GM23338 (cell line): Measurements from ENCODE around the gene IGDCC3. TPM values are rescaled to one million over a fixed set of nuclear protein-coding genes. Genes with fewer than 3 reads are reported as not detected.
"Not testable (repeated sequence)": the region's sequence is repeated elsewhere in the genome, so short reads cannot be mapped to it uniquely, and the experiment has no call there.

Experiments used
- ATAC-seq: fragments of 200-7000 bp; cut with Tn5 transposase; 3 replicates; pipeline ENCODE4 v1.9.1; 2020
- DNase-seq: peaks from one replicate; pipeline ENCODE4 v3.0.0-alpha.2; 2015; ENCODE audit warnings: low spot score
- H2AFZ ChIP-seq: fragments of 200-600 bp; sonication (generic); 2 replicates; pipeline ENCODE4 v1.8.0; 2016; ENCODE audit warnings: antibody characterized with exemption, mild to moderate bottlenecking, moderate library complexity
- H3F3A ChIP-seq: fragments of 200-600 bp; sonication (generic); replicated peaks from 2 replicates; pipeline ENCODE4 v1.8.0; 2017; ENCODE audit warnings: antibody characterized with exemption, mixed run types, low read depth
- H3K27ac ChIP-seq: fragments of 200-600 bp; sonication (generic); 2 replicates; pipeline ENCODE4 v1.6.1; 2016; ENCODE audit warnings: low read depth
- H3K27me3 ChIP-seq: fragments of 200-600 bp; sonication (generic); 2 replicates; pipeline ENCODE4 v1.8.0; 2016; ENCODE audit warnings: mild to moderate bottlenecking, mixed run types, moderate library complexity; ENCODE audit not compliant: insufficient read depth
- H3K36me3 ChIP-seq: fragments of 200-600 bp; sonication (generic); 2 replicates; pipeline ENCODE4 v1.8.0; 2016; ENCODE audit warnings: mild to moderate bottlenecking; ENCODE audit not compliant: insufficient read depth
- H3K4me1 ChIP-seq: fragments of 200-600 bp; sonication (generic); 2 replicates; pipeline ENCODE4 v1.8.0; 2016; ENCODE audit warnings: mild to moderate bottlenecking, moderate library complexity; ENCODE audit not compliant: insufficient read depth
- H3K4me2 ChIP-seq: fragments of 200-600 bp; sonication (generic); 2 replicates; pipeline ENCODE4 v1.7.1; 2017; ENCODE audit warnings: mixed run types
- H3K4me3 ChIP-seq: fragments of 200-600 bp; sonication (generic); 2 replicates; pipeline ENCODE4 v1.6.1; 2016; ENCODE audit warnings: mixed run types
- H3K79me2 ChIP-seq: fragments of 200-600 bp; sonication (generic); replicated peaks from 2 replicates; pipeline ENCODE4 v1.8.0; 2017; ENCODE audit warnings: mild to moderate bottlenecking; ENCODE audit not compliant: insufficient read depth
- H3K9me2 ChIP-seq: fragments of 200-600 bp; sonication (generic); 2 replicates; pipeline ENCODE4 v1.8.0; 2017; ENCODE audit not compliant: insufficient read depth
- H4K20me1 ChIP-seq: fragments of 200-600 bp; sonication (generic); replicated peaks from 2 replicates; pipeline ENCODE4 v1.8.0; 2017; ENCODE audit warnings: mild to moderate bottlenecking; ENCODE audit not compliant: insufficient read depth
- H3K27ac Mint-ChIP-seq: 2 replicates; pipeline ENCODE4 v1.8.0; 2020; ENCODE audit warnings: inconsistent platforms, mild to moderate bottlenecking, moderate library complexity, mixed read lengths
- H3K27me3 Mint-ChIP-seq: 3 replicates; pipeline ENCODE4 v1.8.0; 2022; ENCODE audit warnings: low read depth, mild to moderate bottlenecking, moderate library complexity, mixed read lengths, inconsistent platforms; ENCODE audit not compliant: insufficient read depth, poor library complexity
- H3K36me3 Mint-ChIP-seq: 3 replicates; pipeline ENCODE4 v1.8.0; 2021; ENCODE audit warnings: low read depth, mild to moderate bottlenecking, inconsistent platforms, moderate library complexity, mixed read lengths
- H3K4me1 Mint-ChIP-seq: 3 replicates; pipeline ENCODE4 v1.8.0; 2020; ENCODE audit warnings: mild to moderate bottlenecking, inconsistent platforms, mixed read lengths
- H3K4me3 Mint-ChIP-seq: 3 replicates; pipeline ENCODE4 v1.8.0; 2021; ENCODE audit warnings: moderate library complexity, mild to moderate bottlenecking, inconsistent platforms, mixed read lengths
- H3K9me3 Mint-ChIP-seq: 3 replicates; pipeline ENCODE4 v1.8.0; 2020; ENCODE audit warnings: moderate library complexity, mild to moderate bottlenecking, inconsistent platforms, mixed read lengths
- EZH2 ChIP-seq: fragments of 200-600 bp; sonication (generic); IDR thresholded peaks from one replicate; pipeline ENCODE4 v1.8.0; 2017; ENCODE audit warnings: antibody characterized with exemption, mild to moderate bottlenecking, low read depth; ENCODE audit not compliant: unreplicated experiment
- EZH2phosphoT487 ChIP-seq: fragments of 200-600 bp; sonication (generic); IDR thresholded peaks from one replicate; pipeline ENCODE4 v1.8.1; 2018; ENCODE audit warnings: antibody characterized with exemption; ENCODE audit not compliant: unreplicated experiment
- POLR2AphosphoS5 ChIP-seq: IDR thresholded peaks from 2 replicates; pipeline ENCODE4 v1.6.1; 2016; ENCODE audit warnings: antibody characterized with exemption, low read depth
- polyA plus RNA-seq: library from polyadenylated mRNA; unstranded; fragments of >200 nt; fragmentation: Nextera tagmentation; extraction: Ambion mirVana; gene quantifications from 2 replicates; pipeline ENCODE4 v1.2.1, GENCODE V29; 2016
- total RNA-seq: library from RNA; depleted of rRNA; stranded (reverse); fragments of >200 nt; shearing (Covaris generic); gene quantifications from 2 replicates; pipeline ENCODE4 v1.2.3, GENCODE V29; 2014
- TF ChIP-seq, protein P1 (sequence below), 2 experiments: fragments of 200-600 bp in 1 of 2; sonication (generic) in 1 of 2; conservative IDR thresholded peaks; 2 replicates each; pipeline versions ENCODE4 v1.5.1 to v1.6.1; 2016 to 2017; ENCODE audit warnings: antibody characterized with exemption in 2 of 2, low read depth in 2 of 2, mild to moderate bottlenecking in 2 of 2, moderate library complexity in 1 of 2
- TF ChIP-seq, protein P2 (sequence below): IDR thresholded peaks from one replicate; pipeline ENCODE4 v1.6.1; 2018; ENCODE audit warnings: antibody characterized with exemption; ENCODE audit not compliant: unreplicated experiment

The IGDCC3 gene
- total and polyA plus RNA-seq, 2 experiments from 2014 or later: 15.3 to 30.7 TPM

DNA sequence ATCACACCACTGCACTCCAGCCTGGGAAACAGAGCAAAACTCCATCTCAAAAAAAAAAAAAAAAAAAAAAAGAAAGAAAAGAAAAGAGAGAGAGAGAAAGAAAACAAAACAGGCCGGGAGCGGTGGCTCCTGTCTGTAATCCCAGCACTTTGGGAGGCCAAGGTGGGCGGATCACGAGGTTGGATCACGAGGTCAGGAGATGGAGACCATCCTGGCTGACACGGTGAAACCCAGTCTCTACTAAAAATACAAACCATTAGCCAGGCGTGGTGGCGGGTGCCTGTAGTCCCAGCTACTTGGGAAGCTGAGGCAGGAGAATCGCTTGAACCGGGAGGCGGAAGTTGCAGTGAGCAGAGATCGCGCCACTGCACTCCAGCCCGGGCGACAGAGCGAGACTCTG lies 20.7 kb upstream of the IGDCC3 start:
- H3K36me3 Mint-ChIP-seq: peaks cover 15% of the 10 kb centered on the region; the same call in 2 of the 3 replicates
- not testable (repeated sequence) for ATAC-seq, H3K27ac Mint-ChIP-seq

GRCh38 chr15:65396965-65397317 lies 19.1 kb upstream of the IGDCC3 start:
- H3K27ac Mint-ChIP-seq: no peak overlapping the region
- H3K9me3 Mint-ChIP-seq: no peaks in the 10 kb centered on the region
- TF ChIP-seq EZH2phosphoT487 (no peak), EZH2 (peak; percentile 2)
- H3K27me3 ChIP-seq: peaks cover 59% of the 10 kb centered on the region
- peak overlapping the region; percentile 52; the same call in 1 of the 2 replicates for H2AFZ ChIP-seq
- H3K36me3 ChIP-seq: peaks cover 6% of the 10 kb centered on the region; the same call in 1 of the 2 replicates
- H3K9me2 ChIP-seq: no peaks in the 10 kb centered on the region
- H3K4me1 Mint-ChIP-seq: peaks cover 27% of the 10 kb centered on the region
- peak overlapping the region; percentile 68 for H3K4me3 ChIP-seq
- no peak overlapping the region for H3K27ac ChIP-seq
- no peaks in the 10 kb centered on the region for H3K79me2 ChIP-seq
- peaks cover 6% of the 10 kb centered on the region; the same call in 1 of the 2 replicates for H4K20me1 ChIP-seq
- H3K4me1 ChIP-seq: peaks cover 16% of the 10 kb centered on the region
- peaks cover 21% of the 10 kb centered on the region; the same call in 2 of the 3 replicates for H3K36me3 Mint-ChIP-seq
- H3K4me2 ChIP-seq: peak overlapping the region; percentile 89
- DNase-seq: no peak
- H3F3A ChIP-seq: peaks cover 10% of the 10 kb centered on the region
- ATAC-seq: peak; percentile 1; the same call in 2 of the 3 replicates
- H3K4me3 Mint-ChIP-seq: peak overlapping the region; percentile 63
- peaks cover 41% of the 10 kb centered on the region for H3K27me3 Mint-ChIP-seq

More for the DNA sequence above, 20.7 kb upstream of the IGDCC3 start:
- Histone ChIP-seq H3F3A (peaks cover 10% of the 10 kb centered on the region; the same call in 1 of the 2 replicates), H3K4me1 (peaks cover 16% of the 10 kb centered on the region), H3K27me3 (peaks cover 56% of the 10 kb centered on the region)
- H3K79me2 ChIP-seq, DNase-seq, H4K20me1 ChIP-seq, H3K9me3 Mint-ChIP-seq, H2AFZ ChIP-seq, H3K36me3 ChIP-seq, H3K4me3 ChIP-seq, H3K27ac ChIP-seq, H3K4me2 ChIP-seq, H3K4me3 Mint-ChIP-seq, H3K9me2 ChIP-seq: not testable (repeated sequence)
- Mint-ChIP-seq H3K27me3 (peaks cover 42% of the 10 kb centered on the region), H3K4me1 (peaks cover 26% of the 10 kb centered on the region)

DNA sequence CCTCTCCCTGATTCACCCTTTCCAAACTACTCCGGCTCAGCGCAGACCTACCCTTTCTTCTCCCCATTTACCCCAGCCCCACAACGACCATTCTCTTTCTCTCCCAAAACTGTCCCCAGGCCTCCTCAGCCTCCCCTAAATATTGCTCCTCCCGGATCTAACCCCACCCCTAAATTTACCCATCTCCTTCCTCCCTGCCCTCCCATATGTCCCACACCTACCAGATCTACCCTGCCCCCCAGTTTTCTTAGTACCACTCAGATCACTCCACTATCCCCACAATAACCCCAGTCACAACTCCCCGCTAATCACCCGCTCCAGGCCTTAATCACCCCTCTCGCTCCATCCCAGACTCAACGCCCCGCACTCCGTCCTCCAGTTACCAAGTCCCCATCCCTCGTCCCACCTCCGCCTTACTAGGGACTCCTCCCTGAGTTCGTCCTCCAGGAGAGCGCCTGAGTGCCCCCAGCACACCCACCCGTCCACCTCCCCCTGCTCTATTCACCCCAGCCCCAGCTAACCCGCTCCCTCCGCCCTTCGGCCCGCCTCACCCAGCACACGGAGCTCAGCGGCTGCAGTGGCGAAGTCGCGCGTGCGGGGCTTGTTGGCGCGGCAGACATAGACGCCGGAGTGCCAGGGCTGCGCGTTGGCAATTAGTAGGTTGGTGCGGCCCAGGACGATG lies 18.6 kb upstream of the IGDCC3 start:
- Mint-ChIP-seq H3K4me3 (peak overlapping the region; percentile 63), H3K27ac (no peak overlapping the region), H3K9me3 (no peaks in the 10 kb centered on the region), H3K36me3 (peaks cover 22% of the 10 kb centered on the region; the same call in 2 of the 3 replicates), H3K27me3 (peaks cover 41% of the 10 kb centered on the region), H3K4me1 (peaks cover 24% of the 10 kb centered on the region)
- peaks cover 59% of the 10 kb centered on the region for H3K27me3 ChIP-seq
- H3K4me3 ChIP-seq: peak overlapping the region; percentile 68
- H3K79me2 ChIP-seq: no peaks in the 10 kb centered on the region
- H4K20me1 ChIP-seq: peaks cover 6% of the 10 kb centered on the region; the same call in 1 of the 2 replicates
- peaks cover 10% of the 10 kb centered on the region for H3F3A ChIP-seq
- peaks cover 12% of the 10 kb centered on the region for H3K4me1 ChIP-seq
- no peaks in the 10 kb centered on the region for H3K9me2 ChIP-seq
- peaks cover 6% of the 10 kb centered on the region; the same call in 1 of the 2 replicates for H3K36me3 ChIP-seq
- peak overlapping the region; percentile 52 for H2AFZ ChIP-seq
- H3K4me2 ChIP-seq: peak overlapping the region; percentile 89
- H3K27ac ChIP-seq: no peak overlapping the region
- DNase-seq: peak; percentile 66
- ATAC-seq: peak; percentile 3; the same call in 2 of the 3 replicates
- TF ChIP-seq, protein P1, sequence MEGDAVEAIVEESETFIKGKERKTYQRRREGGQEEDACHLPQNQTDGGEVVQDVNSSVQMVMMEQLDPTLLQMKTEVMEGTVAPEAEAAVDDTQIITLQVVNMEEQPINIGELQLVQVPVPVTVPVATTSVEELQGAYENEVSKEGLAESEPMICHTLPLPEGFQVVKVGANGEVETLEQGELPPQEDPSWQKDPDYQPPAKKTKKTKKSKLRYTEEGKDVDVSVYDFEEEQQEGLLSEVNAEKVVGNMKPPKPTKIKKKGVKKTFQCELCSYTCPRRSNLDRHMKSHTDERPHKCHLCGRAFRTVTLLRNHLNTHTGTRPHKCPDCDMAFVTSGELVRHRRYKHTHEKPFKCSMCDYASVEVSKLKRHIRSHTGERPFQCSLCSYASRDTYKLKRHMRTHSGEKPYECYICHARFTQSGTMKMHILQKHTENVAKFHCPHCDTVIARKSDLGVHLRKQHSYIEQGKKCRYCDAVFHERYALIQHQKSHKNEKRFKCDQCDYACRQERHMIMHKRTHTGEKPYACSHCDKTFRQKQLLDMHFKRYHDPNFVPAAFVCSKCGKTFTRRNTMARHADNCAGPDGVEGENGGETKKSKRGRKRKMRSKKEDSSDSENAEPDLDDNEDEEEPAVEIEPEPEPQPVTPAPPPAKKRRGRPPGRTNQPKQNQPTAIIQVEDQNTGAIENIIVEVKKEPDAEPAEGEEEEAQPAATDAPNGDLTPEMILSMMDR (conservative IDR thresholded peaks at IDR 0.05; ENCODE audit: low read depth in 2 of 2): no peak
- TF ChIP-seq EZH2: peak; percentile 78
- TF ChIP-seq, protein P2, sequence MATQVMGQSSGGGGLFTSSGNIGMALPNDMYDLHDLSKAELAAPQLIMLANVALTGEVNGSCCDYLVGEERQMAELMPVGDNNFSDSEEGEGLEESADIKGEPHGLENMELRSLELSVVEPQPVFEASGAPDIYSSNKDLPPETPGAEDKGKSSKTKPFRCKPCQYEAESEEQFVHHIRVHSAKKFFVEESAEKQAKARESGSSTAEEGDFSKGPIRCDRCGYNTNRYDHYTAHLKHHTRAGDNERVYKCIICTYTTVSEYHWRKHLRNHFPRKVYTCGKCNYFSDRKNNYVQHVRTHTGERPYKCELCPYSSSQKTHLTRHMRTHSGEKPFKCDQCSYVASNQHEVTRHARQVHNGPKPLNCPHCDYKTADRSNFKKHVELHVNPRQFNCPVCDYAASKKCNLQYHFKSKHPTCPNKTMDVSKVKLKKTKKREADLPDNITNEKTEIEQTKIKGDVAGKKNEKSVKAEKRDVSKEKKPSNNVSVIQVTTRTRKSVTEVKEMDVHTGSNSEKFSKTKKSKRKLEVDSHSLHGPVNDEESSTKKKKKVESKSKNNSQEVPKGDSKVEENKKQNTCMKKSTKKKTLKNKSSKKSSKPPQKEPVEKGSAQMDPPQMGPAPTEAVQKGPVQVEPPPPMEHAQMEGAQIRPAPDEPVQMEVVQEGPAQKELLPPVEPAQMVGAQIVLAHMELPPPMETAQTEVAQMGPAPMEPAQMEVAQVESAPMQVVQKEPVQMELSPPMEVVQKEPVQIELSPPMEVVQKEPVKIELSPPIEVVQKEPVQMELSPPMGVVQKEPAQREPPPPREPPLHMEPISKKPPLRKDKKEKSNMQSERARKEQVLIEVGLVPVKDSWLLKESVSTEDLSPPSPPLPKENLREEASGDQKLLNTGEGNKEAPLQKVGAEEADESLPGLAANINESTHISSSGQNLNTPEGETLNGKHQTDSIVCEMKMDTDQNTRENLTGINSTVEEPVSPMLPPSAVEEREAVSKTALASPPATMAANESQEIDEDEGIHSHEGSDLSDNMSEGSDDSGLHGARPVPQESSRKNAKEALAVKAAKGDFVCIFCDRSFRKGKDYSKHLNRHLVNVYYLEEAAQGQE: no peak
- TF ChIP-seq POLR2AphosphoS5: no peak
